ENCODE data around the gene CHMP2A. TPM values are rescaled to one million over a fixed set of nuclear protein-coding genes. Genes with fewer than 3 reads are reported as not detected.

The CHMP2A gene
- total and polyA plus RNA-seq, 2 donors (not counting 3 experiments of a cell fraction or from before 2014, with no cell fraction given): 105 to 150 TPM

- intact Hi-C loops (cut with micrococcal nuclease): no loop called here
- TF ChIP-seq POLR2A (IDR thresholded peaks at IDR 0.05; ENCODE audit: low read depth, low read length) (no peak), MAX (IDR thresholded peaks at IDR 0.05; ENCODE audit: insufficient read depth, insufficient read length) (no peak), MYC (IDR thresholded peaks at IDR 0.05; ENCODE audit: low read depth, low read length) (no peak), JUN (IDR thresholded peaks at IDR 0.05; ENCODE audit: borderline replicate concordance, insufficient read depth, insufficient read length, low read depth) (no peak), GATA2 (IDR thresholded peaks at IDR 0.05; ENCODE audit: insufficient read depth, insufficient read length, low read depth, low read length) (no peak), CTCF (IDR thresholded peaks at IDR 0.05; ENCODE audit: extremely low read depth in 1 of 2, insufficient read depth in 1 of 2, low read depth in 1 of 2, low read length in 2 of 2) (no peak), EZH2 (IDR thresholded peaks at IDR 0.05; ENCODE audit: borderline replicate concordance, low read depth, low read length, severe bottlenecking) (no peak), POLR2AphosphoS5 (IDR thresholded peaks at IDR 0.05; ENCODE audit: insufficient read depth, low read depth, low read length) (no peak), FOS (IDR thresholded peaks at IDR 0.05; ENCODE audit: borderline replicate concordance, insufficient read depth, low read length) (no peak)
- Histone ChIP-seq H4K20me1 (replicated peaks; ENCODE audit: control insufficient read depth, extremely low read depth, insufficient read depth, low read length) (no peaks in the 10 kb centered on the region), H3K27ac (ENCODE audit: insufficient read depth, low read depth, low read length) (no peak overlapping the region), H3K9ac (replicated peaks; ENCODE audit: extremely low read depth, insufficient read depth, low read length) (no peak overlapping the region), H3K4me1 (ENCODE audit: control insufficient read depth, extremely low read depth, insufficient read depth, low read length) (peaks cover 6% of the 10 kb centered on the region), H3K4me2 (ENCODE audit: insufficient read depth, low read length) (no peak overlapping the region), H3K9me3 (replicated peaks; ENCODE audit: control insufficient read depth, insufficient read depth, low read length) (no peaks in the 10 kb centered on the region), H2AFZ (ENCODE audit: low read depth, low read length) (no peak overlapping the region), H3K4me3 (replicated peaks in 1 of 3; ENCODE audit: insufficient read depth in 1 of 3, low read depth in 1 of 3, low read length in 3 of 3) (no peak overlapping the region), H3K9me1 (replicated peaks; ENCODE audit: control insufficient read depth, extremely low read depth, insufficient read depth, low read length) (no peaks in the 10 kb centered on the region), H3K79me2 (ENCODE audit: control insufficient read depth, insufficient read depth, low read length) (no peaks in the 10 kb centered on the region), H3K27me3 (ENCODE audit: control insufficient read depth in 2 of 2, insufficient read depth in 2 of 2, low read length in 2 of 2) (peaks cover 3 to 4% of the 10 kb centered on the region in 2 experiments), H3K36me3 (ENCODE audit: control insufficient read depth in 2 of 2, extremely low read depth in 1 of 2, insufficient read depth in 2 of 2, low read length in 2 of 2) (peaks cover 0 to 9% of the 10 kb centered on the region in 2 experiments)
- CTCF ChIA-PET: interaction anchor here (1.6 kb wide), 1 partner anchor 49 kb away, joined by 6 read pairs; the partner anchor contains the start of gene ZBTB45
- POLR2A ChIA-PET: no interaction called here
- no TSS peak for BruUV-seq (replicated peaks)
- DNase-seq (ENCODE audit: low read depth, low spot score) (no peak), FAIRE-seq (no peak)
- dilution Hi-C loops (cut with MboI; ENCODE audit: extremely low pct_ligation_motif_present, low sequenced_read_pairs): no loop called here
Observed at GRCh38 chr19:58568453-58569130, 13.7 kb upstream of the CHMP2A start.
